KOPT-K1 (cell line): ENCODE measurements around the gene DISP3.

Experiments used
- H3K27ac ChIP-seq: fragments of 200-600 bp; sonication (generic); 2 replicates; pipeline ENCODE4 v1.5.1; 2016; ENCODE audit warnings: antibody characterized with exemption, mild to moderate bottlenecking, low read depth, low read length; ENCODE audit not compliant: poor library complexity, severe bottlenecking
- H3K36me3 ChIP-seq: fragments of 200-600 bp; sonication (generic); 2 replicates; pipeline ENCODE4 v1.5.1; 2017; ENCODE audit warnings: antibody characterized with exemption, mild to moderate bottlenecking, low read length, moderate library complexity; ENCODE audit not compliant: insufficient read depth
- H3K9me3 ChIP-seq: fragments of 200-600 bp; sonication (generic); 2 replicates; pipeline ENCODE4 v1.5.1; 2017; ENCODE audit warnings: antibody characterized with exemption, low read length, mild to moderate bottlenecking; ENCODE audit not compliant: insufficient read depth, poor library complexity, severe bottlenecking

Gene DISP3

DNA sequence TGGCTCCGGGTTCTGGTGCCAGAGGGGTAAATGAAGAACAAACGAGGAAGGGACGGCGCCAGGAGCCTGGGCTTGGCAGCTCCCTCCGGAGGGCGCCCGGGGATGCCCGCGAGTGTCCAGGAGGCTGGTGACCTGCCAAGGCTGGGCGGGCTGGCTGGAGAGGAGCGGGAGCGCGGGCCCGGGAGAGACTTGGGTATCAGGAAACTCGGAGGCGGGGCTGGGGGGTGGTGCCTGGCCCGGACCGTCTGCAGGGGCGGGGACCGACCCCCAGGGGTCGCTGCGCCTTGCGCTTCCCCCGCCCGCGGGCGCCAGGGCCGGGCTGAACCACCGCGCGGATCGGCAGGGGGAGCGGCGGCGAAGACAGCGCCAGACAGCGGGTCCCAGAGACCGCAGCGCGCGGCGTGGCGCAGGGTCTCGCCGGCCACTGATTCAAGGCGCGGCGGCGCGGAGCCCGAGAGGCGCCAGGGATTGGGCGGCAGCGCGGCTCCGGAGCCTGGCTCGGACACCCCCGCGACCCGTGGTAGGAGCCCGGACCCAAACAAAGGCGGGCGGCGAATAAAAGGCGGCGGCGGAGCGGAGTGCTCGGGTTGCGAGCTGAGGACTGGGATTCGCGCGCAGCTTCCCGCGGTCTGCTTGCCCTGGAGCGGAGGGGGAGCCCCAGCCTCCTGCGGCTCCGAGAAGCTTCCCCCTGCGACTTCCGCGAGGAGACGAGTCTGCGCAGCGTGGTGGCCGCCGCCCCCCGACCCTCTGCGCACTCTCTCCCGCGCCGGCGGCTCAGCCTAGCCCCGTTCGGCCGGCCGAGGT lies at the start of gene DISP3:
Gene DISP3, plus strand, starts transcription at position 585 of the 804 bp plus-strand sequence. CDS start 21,838 bp downstream, outside the sequence.
- Histone ChIP-seq H3K27ac (peak within 1 kb of the TSS; percentile 85), H3K36me3 (peaks cover 2% of the 10 kb centered on the region; the same call in 1 of the 2 replicates), H3K9me3 (no peaks in the 10 kb centered on the region)

- no peak overlapping the region for H3K27ac ChIP-seq
- no peaks in the 10 kb centered on the region for H3K9me3 ChIP-seq
- no peaks in the 10 kb centered on the region for H3K36me3 ChIP-seq
These were observed 49.7 kb upstream of the DISP3 start for GRCh38 chr1:11429226-11429625.

DNA sequence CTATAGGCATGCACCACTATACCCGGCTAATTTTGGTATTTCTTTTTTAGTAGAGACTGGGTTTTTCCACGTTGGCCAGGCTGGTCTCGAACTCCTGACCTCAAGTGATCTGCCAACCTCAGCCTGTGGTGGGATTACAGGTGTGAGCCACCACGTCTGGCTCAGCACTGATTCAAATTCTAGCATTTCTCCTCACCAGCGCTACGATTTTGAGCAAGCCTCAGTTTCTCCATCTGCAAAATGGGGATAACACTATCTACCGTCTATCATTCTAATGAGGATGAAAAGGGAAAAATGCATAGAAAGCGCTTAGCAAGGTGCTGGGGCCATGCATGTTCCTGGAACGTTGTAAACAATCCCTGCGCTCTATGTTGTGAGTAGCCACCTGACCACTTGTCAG lies 49.0 kb upstream of the DISP3 start:
- no peaks in the 10 kb centered on the region for H3K9me3 ChIP-seq
- H3K27ac ChIP-seq = no peak overlapping the region
- H3K36me3 ChIP-seq = no peaks in the 10 kb centered on the region

DNA sequence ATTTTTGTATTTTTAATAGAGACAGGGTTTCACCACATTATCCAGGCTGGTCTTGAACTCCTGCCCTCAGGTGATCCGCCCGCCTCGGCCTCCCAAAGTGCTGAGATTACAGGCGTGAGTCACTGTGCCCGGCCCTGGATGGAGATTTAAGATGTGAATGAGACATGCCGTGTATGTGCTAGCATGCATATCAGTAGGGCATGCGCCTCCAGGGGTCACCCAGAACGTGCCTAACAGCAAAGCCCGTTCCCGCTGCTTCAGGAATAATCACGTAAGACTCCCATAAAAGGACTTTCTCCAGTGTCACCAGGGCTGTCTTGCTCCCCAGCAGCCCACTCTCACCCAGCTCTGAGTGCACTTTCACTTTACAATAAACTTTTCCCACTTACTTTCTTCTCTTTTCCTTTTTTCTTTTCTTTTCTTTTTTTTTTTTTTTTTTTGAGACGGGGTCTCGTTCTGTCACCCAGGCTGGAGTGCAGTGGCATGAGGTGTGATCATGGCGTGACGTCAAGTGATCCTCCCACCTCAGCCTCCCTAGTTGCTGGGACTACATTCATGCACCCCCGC lies 46.9 kb upstream of the DISP3 start:
- H3K27ac ChIP-seq = no peak overlapping the region
- H3K9me3 ChIP-seq = no peaks in the 10 kb centered on the region
- no peaks in the 10 kb centered on the region for H3K36me3 ChIP-seq

- H3K27ac ChIP-seq = no peak overlapping the region
- no peaks in the 10 kb centered on the region for H3K36me3 ChIP-seq
- H3K9me3 ChIP-seq = no peaks in the 10 kb centered on the region
These were observed 46.4 kb upstream of the DISP3 start for GRCh38 chr1:11432526-11432925.

- H3K27ac ChIP-seq = no peak overlapping the region
- no peaks in the 10 kb centered on the region for H3K36me3 ChIP-seq
- H3K9me3 ChIP-seq = no peaks in the 10 kb centered on the region
These were observed 44.5 kb upstream of the DISP3 start for GRCh38 chr1:11434501-11434900.

DNA sequence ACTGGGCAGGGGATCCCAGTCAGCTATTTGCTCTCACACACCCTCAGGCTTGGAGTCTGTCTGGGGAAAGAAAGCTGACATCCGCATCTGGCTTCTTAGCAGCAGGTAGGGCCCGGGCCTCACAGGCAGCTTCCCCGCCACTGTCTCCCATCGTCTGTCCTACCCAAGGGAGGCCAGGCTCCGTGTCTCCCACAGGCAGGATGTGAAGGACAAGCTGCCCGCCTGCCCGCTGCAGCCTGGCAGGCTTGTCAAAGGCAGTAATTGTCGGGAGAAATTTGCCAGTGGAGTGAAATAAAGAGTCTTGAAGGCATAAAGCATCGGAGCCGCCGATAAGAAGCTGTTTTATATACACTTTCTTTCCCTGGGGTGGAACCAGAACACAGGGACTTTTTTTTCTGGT lies 44.0 kb upstream of the DISP3 start:
- no peaks in the 10 kb centered on the region for H3K36me3 ChIP-seq
- H3K27ac ChIP-seq = no peak overlapping the region
- H3K9me3 ChIP-seq = no peaks in the 10 kb centered on the region

GRCh38 chr1:11438996-11439395 lies 40.0 kb upstream of the DISP3 start:
- no peaks in the 10 kb centered on the region for H3K9me3 ChIP-seq
- H3K27ac ChIP-seq = no peak overlapping the region
- no peaks in the 10 kb centered on the region for H3K36me3 ChIP-seq

DNA sequence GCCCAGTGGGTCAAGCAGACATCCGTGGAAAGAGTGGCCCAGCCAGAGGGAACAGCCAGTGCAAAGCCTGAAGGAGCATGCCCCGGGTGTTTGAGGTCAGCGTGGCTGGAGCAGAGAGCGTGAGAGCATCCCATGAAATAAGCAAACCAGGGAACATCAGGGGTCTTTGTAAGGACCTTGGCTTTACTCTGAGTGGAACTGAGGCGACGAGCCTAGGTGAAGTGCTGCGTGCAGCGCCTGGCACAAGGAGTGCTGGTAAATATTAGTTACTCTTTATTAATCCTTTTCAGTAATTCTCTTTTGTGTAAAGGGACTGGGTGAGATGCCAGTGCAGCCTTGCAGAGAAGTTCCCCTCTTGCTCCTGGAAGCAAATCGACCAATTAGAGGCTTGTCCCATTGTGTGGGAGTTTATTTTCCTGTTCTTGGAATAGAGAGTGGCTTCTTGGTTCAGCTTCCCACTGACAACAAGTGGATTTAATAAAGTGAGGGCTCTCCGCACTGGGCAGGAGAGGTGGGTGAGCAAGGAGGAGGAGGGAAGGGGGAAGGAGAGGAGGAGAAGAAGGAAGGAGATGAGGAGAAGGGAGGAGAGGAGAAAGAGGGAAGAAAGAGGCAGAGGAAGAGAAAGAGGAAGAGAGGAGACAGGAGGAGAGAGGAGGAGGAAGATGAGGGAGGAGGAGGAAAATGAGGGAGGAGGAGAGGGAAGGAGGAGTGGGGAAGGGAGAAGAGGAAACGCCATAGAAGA lies 37.6 kb upstream of the DISP3 start:
- Histone ChIP-seq H3K27ac (no peak overlapping the region), H3K36me3 (no peaks in the 10 kb centered on the region), H3K9me3 (no peaks in the 10 kb centered on the region)

GRCh38 chr1:11443043-11443442 lies 35.9 kb upstream of the DISP3 start:
- Histone ChIP-seq H3K9me3 (no peaks in the 10 kb centered on the region), H3K27ac (no peak overlapping the region), H3K36me3 (no peaks in the 10 kb centered on the region)

DNA sequence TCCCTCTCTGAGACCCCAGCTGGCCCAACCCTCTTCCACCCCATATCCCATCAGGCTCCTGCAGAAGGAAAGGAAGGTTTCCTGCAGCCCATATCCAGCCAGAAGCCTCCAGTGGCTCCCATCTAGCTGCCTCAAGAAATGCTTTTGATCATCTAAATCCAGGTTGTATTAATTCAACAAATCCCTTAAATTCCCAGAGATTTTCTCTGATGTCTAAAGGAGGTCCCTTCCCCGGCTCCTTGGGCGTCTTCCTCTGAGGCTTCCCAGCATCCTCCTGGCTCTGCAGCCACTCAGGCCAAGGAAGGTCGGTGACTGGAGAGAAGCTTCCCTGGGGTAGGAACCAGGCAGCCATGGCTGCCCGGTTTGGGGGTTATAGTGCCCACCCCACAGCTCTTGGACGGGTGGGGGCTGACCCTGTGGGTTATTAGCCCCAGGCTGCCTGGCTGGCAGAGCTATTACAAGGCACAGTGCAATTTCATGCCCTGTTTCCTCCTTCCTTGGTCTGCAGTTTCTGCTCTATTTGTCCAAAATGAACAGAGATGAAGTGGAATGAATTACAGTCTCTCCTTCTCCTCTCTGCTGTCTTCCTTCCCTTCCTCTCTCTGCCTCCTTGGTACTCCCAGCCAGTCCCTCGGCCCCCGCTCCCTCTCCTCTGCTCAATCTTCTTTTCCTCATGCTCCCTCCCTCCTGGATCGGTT lies 34.8 kb upstream of the DISP3 start:
- Histone ChIP-seq H3K9me3 (no peaks in the 10 kb centered on the region), H3K27ac (no peak overlapping the region), H3K36me3 (no peaks in the 10 kb centered on the region)

DNA sequence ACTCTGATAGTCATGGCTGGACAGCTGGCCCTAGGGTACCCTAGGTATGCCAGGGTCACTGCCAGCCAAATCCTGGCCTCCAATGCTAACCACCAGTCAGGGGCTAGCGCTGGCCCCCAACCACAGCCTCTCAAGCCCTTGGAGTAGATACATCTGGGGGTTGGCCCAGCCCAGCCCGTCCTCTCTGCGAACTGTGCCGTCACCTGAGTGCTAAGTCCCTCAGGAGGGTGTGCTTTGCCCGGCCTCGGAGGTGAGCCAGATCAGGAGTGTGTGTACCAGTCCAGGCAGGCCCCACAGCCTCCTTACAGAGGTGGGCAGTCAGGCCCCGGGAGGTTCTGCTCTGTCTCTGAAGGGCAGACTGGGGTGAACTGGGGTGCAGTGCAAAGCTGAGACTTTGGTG lies 34.0 kb upstream of the DISP3 start:
- Histone ChIP-seq H3K27ac (no peak overlapping the region), H3K9me3 (no peaks in the 10 kb centered on the region), H3K36me3 (no peaks in the 10 kb centered on the region)

GRCh38 chr1:11447903-11448302 lies 31.1 kb upstream of the DISP3 start:
- Histone ChIP-seq H3K27ac (no peak overlapping the region), H3K36me3 (no peaks in the 10 kb centered on the region)

DNA sequence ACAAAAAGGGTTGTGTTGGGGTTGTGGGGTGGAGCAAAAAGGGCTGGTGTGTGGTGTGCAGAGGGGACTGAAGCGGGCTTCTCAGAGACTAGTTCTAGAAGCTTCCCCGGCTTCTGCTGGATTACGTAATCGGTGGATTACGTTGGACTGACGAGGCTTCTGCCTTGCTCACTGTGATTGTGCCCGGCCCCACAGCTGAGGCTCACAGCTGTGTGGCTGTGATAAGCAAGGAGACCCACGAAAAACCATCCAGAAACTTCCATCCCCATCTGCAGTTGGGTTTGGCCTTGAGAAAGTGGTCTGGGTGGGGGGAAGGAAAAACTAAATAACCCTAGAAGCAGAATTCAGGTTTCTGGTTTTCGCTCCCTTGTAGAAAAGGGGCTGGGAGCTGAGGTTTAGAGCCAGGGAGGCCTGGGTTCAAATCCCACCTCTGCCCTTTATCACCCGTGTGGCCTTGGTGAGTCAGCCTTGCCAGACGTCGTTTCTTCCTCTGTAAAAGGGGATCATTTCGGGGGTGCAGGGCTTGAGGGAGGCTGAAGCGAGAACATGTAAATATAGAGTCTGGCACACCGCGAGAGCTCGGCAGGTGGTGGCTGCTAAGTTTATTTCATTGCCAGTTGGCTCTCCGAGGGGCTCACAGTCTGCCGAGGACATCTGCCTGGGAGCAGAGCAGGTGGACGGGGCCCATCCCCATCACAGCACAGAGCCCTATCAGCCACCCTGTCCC lies 30.4 kb upstream of the DISP3 start:
- Histone ChIP-seq H3K9me3 (no peaks in the 10 kb centered on the region), H3K27ac (no peak overlapping the region), H3K36me3 (no peaks in the 10 kb centered on the region)

More at GRCh38 chr1:11447903-11448302, 31.1 kb upstream of the DISP3 start:
- H3K9me3 ChIP-seq = no peaks in the 10 kb centered on the region
